ENCODE measurements around the gene PCDHA12. TPM values are rescaled to one million over a fixed set of nuclear protein-coding genes. Genes with fewer than 3 reads are reported as not detected.
"Not testable (repeated sequence)": the region's sequence is repeated elsewhere in the genome, so short reads cannot be mapped to it uniquely, and the experiment has no call there.

The PCDHA12 gene
- total and polyA plus RNA-seq, 9 of the 15 experiments (the other 6 are each of a cell fraction or from before 2014, with no cell fraction given) = not detected

- TF ChIP-seq IRF9 (tag; IDR thresholded peaks at IDR 0.05) = no peak
- no peak for TF ChIP-seq ZNF778 (CRISPR knock-in tag; IDR thresholded peaks at IDR 0.05)
- TF ChIP-seq RBM22 (IDR thresholded peaks at IDR 0.05; ENCODE audit: low read depth, low read length, poor library complexity, severe bottlenecking) = no peak
- no peak for TF ChIP-seq PURB (CRISPR knock-in tag; IDR thresholded peaks at IDR 0.05; ENCODE audit: low read depth)
- TF ChIP-seq DPF2 (IDR thresholded peaks at IDR 0.05) = no peak
- TF ChIP-seq HSF4 (CRISPR knock-in tag; IDR thresholded peaks at IDR 0.05; ENCODE audit: borderline replicate concordance) = no peak
- no peak for TF ChIP-seq SRF (CRISPR knock-in tag; IDR thresholded peaks at IDR 0.05)
- TF ChIP-seq THAP7 (CRISPR knock-in tag; IDR thresholded peaks at IDR 0.05) = no peak
These were observed 41.1 kb upstream of the PCDHA12 start, which contains the start of gene PCDHA7 (continued) for GRCh38 chr5:140833993-140834392.

- POLR2A ChIA-PET; H3K4me3 ChIP-seq; H2AFZ ChIP-seq (ENCODE audit: low read depth, low read length); H3K36me3 ChIP-seq (ENCODE audit: control insufficient read depth, insufficient read depth, low read length); BruUV-seq (replicated peaks); H3K4me2 ChIP-seq (ENCODE audit: insufficient read depth, low read length); CTCF ChIA-PET (ENCODE audit: low intra/inter-chr PET ratio); H4K20me1 ChIP-seq (replicated peaks; ENCODE audit: control insufficient read depth, insufficient read depth, low read length); H3K27me3 ChIP-seq (ENCODE audit: control insufficient read depth in 2 of 2, insufficient read depth in 2 of 2, low read length in 2 of 2); intact Hi-C loops (cut with micrococcal nuclease); H3K4me1 ChIP-seq (replicated peaks in 1 of 2; ENCODE audit: control insufficient read depth in 2 of 2, insufficient read depth in 2 of 2, low read length in 2 of 2); H3K9me3 ChIP-seq (replicated peaks; ENCODE audit: control insufficient read depth, insufficient read depth, low read depth, low read length); H3K79me2 ChIP-seq (ENCODE audit: control insufficient read depth, insufficient read depth, low read length); ATAC-seq; in situ Hi-C loops (cut with MboI); H3K27ac ChIP-seq (ENCODE audit: extremely low read depth, low read depth, low read length); H3K9me1 ChIP-seq (ENCODE audit: control insufficient read depth, insufficient read depth, low read length); DNase-seq (ENCODE audit: extremely low read depth in 1 of 4, low spot score in 3 of 4); H3K9ac ChIP-seq (ENCODE audit: insufficient read depth in 1 of 2, low read depth in 2 of 2, low read length in 2 of 2): not testable (repeated sequence)
- peak; percentile 73 for FAIRE-seq
- 40% methylated on average over 26 of the region's 38 CpGs for WGBS (ENCODE audit: insufficient coverage, low coverage, missing lambda C conversion rate)
These were observed 40.6 kb upstream of the PCDHA12 start for GRCh38 chr5:140834439-140835008.
